Cardiac atrium fibroblast (primary cell): ENCODE data around the gene ZDHHC21. TPM values are rescaled to one million over a fixed set of nuclear protein-coding genes. Genes with fewer than 3 reads are reported as not detected.

ENCODE experiments used
- total RNA-seq: library from RNA; depleted of rRNA; stranded (reverse); fragments of >200 nt; gene quantifications from 2 replicates; pipeline ENCODE4 v1.2.3, GENCODE V29; 2015

ZDHHC21 gene
- total RNA-seq = 2.5 and 3.6 TPM in 2 replicates

GRCh38 chr9:14693251-14693861, at the start of gene ZDHHC21:
ZDHHC21 (minus strand) TSS chr9:14693432; CDS start chr9:14674340, 19,092 bp downstream.

GRCh38 chr9:14722391-14723035, 29.3 kb upstream of the ZDHHC21 start, which contains the start of gene CER1:
CER1 (minus strand) TSS chr9:14722733; CDS start chr9:14722672, 61 bp downstream.

Other genes with a start within 250 kb of the ZDHHC21 start
- not detected in 2 replicates for gene CER1, start 29.3 kb upstream of the ZDHHC21 start, total RNA-seq
- under 0.01 and 0.16 TPM in 2 replicates for gene FREM1, start 217.0 kb upstream of the ZDHHC21 start, total RNA-seq